Measurements from ENCODE around the gene ATP1A2.

GRCh38 chr1:160083968-160084770 lies 31.4 kb upstream of the ATP1A2 start:
- TF ChIP-seq CTCF (IDR thresholded peaks at IDR 0.05) (peak; percentile 78), EZH2 (IDR thresholded peaks at IDR 0.05; ENCODE audit: borderline replicate concordance, insufficient read depth, low read depth, low read length, poor library complexity, severe bottlenecking) (no peak)
